Right hindlimb (tissue), 1 donor: Measurements from ENCODE around the gene DPEP2.
"Not testable (repeated sequence)": the region's sequence is repeated elsewhere in the genome, so short reads cannot be mapped to it uniquely, and the experiment has no call there.

ENCODE experiments used
- DNase-seq: peaks from one replicate; pipeline ENCODE4 v3.0.0-alpha.2; 2018

The DPEP2 gene

GRCh38 chr16:67975321-67976105 lies 23.8 kb downstream of the DPEP2 start:
- DNase-seq = no peak

GRCh38 chr16:67972285-67972684 lies 27.0 kb downstream of the DPEP2 start:
- not testable (repeated sequence) for DNase-seq

GRCh38 chr16:67971111-67971510 lies 28.2 kb downstream of the DPEP2 start:
- DNase-seq = no peak

GRCh38 chr16:67969254-67970039 lies 29.8 kb downstream of the DPEP2 start:
- no peak for DNase-seq

- DNase-seq = peak; percentile 95
These were observed 30.7 kb downstream of the DPEP2 start, which contains the start of gene SLC12A4 for GRCh38 chr16:67968400-67969253. SLC12A4 (minus strand) TSS chr16:67968637; CDS start chr16:67968553, 84 bp downstream.

GRCh38 chr16:67967958-67968399 lies 31.3 kb downstream of the DPEP2 start:
- peak; percentile 75 for DNase-seq

- DNase-seq = no peak
These were observed 31.9 kb downstream of the DPEP2 start for GRCh38 chr16:67967183-67967957.

GRCh38 chr16:67966549-67967182 lies 32.6 kb downstream of the DPEP2 start:
- DNase-seq = no peak

- DNase-seq = no peak
These were observed 33.4 kb downstream of the DPEP2 start for GRCh38 chr16:67965668-67966548.

GRCh38 chr16:67964477-67965131 lies 34.7 kb downstream of the DPEP2 start:
- no peak for DNase-seq

GRCh38 chr16:67963662-67964321 lies 35.5 kb downstream of the DPEP2 start:
- no peak for DNase-seq

- no peak for DNase-seq
These were observed 36.0 kb downstream of the DPEP2 start for GRCh38 chr16:67963292-67963661.

- no peak for DNase-seq
These were observed 37.1 kb downstream of the DPEP2 start for GRCh38 chr16:67962135-67962534.

- DNase-seq = no peak
These were observed 37.7 kb downstream of the DPEP2 start for GRCh38 chr16:67961551-67961957.

- DNase-seq = no peak
These were observed 39.6 kb downstream of the DPEP2 start for GRCh38 chr16:67959536-67960329.

GRCh38 chr16:67957622-67958021 lies 41.7 kb downstream of the DPEP2 start:
- peak; percentile 13 for DNase-seq

- DNase-seq = no peak
These were observed 44.7 kb downstream of the DPEP2 start for GRCh38 chr16:67954421-67955196.
